ENCODE results near the gene NFKBIB.

DNA sequence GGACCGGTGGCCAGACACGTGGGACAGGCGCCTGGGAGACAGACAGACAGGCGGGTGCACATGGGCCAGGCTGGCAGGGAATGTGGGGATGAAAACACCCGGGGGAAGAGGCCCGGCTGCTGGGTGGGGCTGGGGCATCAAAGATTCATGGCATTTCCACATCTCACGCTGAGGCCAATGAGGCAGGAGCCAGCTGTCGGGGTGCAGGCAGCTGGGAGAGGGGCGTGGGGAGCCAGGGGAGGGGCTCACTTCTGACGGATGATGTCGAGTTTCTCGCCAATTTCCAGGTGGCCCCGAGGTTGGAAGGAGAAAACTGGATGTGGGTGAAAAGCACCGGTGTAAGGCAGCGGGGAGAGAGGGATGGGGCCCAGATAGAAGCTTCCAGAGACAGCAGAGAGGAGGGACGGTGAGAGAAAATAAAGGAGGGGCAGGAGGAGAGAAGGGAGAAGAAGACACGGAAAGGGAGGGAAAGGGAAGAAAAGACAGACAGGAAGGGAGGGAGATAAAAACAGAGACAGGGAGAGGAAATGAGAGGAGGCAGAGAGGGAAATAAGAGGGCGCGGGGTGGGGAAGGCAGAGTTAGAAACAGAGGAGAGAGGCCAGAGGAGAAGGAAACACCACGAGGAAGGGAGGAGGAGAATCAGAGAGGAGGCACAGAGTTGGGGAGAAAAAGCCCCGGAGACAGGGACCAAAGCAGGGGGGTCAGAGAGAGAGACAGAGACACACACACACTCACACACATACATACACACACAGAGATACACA lies 20.2 kb downstream of the NFKBIB start:
- TF ChIP-seq, protein P1, sequence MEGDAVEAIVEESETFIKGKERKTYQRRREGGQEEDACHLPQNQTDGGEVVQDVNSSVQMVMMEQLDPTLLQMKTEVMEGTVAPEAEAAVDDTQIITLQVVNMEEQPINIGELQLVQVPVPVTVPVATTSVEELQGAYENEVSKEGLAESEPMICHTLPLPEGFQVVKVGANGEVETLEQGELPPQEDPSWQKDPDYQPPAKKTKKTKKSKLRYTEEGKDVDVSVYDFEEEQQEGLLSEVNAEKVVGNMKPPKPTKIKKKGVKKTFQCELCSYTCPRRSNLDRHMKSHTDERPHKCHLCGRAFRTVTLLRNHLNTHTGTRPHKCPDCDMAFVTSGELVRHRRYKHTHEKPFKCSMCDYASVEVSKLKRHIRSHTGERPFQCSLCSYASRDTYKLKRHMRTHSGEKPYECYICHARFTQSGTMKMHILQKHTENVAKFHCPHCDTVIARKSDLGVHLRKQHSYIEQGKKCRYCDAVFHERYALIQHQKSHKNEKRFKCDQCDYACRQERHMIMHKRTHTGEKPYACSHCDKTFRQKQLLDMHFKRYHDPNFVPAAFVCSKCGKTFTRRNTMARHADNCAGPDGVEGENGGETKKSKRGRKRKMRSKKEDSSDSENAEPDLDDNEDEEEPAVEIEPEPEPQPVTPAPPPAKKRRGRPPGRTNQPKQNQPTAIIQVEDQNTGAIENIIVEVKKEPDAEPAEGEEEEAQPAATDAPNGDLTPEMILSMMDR (IDR thresholded peaks at IDR 0.05) = no peak
- TF ChIP-seq EZH2 (IDR thresholded peaks at IDR 0.05) = no peak

Data from neural progenitor cell (in vitro differentiated cells).